ENCODE data around the gene HNRNPM.

The HNRNPM gene

DNA sequence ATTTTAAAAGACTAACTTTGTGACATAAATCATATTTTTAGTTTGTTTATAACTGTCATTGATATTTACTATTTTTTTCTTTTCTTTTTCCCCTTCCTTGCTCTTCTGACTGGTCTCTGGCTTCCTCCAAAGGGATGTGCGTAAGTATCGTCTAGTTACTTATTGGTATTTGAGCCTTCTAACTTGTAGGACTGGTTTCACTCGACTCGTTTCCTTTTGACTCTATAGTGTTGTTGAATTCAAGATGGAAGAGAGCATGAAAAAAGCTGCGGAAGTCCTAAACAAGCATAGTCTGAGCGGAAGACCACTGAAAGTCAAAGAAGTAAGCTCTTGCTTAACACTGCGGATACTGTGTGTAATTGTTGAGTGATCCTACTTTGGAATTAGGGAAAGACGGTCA lies 18.6 kb downstream of the HNRNPM start:
- Histone ChIP-seq H3K9ac (ENCODE audit: low read length) (no peak overlapping the region), H3K36me3 (ENCODE audit: control insufficient read depth, low read depth, low read length) (peaks cover 89% of the 10 kb centered on the region), H3K9me3 (ENCODE audit: control insufficient read depth, low read depth, low read length) (no peaks in the 10 kb centered on the region), H3K4me3 (ENCODE audit: low read length) (no peak overlapping the region), H3K27ac (ENCODE audit: low read length) (no peak overlapping the region), H3K4me1 (ENCODE audit: control insufficient read depth, low read depth, low read length) (peaks cover 9% of the 10 kb centered on the region), H3K27me3 (ENCODE audit: control insufficient read depth, insufficient read depth, low read length) (no peaks in the 10 kb centered on the region)

DNA sequence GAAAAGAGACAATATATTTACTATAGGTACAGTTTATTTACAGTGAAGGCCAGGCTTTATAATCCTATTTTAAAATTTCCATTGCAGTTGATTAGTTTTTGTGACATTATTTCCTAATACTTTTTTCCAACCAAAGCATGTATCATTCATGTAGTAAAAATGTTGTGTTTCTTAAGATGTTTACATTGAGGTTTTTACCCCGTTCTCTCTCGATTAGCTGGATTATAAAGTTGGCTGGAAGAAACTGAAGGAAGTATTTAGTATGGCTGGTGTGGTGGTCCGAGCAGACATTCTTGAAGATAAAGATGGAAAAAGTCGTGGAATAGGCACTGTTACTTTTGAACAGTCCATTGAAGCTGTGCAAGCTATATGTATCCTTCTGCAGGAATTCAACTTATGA lies 21.2 kb downstream of the HNRNPM start:
- Histone ChIP-seq H3K4me1 (ENCODE audit: control insufficient read depth, low read depth, low read length) (no peaks in the 10 kb centered on the region), H3K9ac (ENCODE audit: low read length) (no peak overlapping the region), H3K27ac (ENCODE audit: low read length) (no peak overlapping the region), H3K27me3 (ENCODE audit: control insufficient read depth, insufficient read depth, low read length) (no peaks in the 10 kb centered on the region), H3K4me3 (ENCODE audit: low read length) (no peak overlapping the region), H3K36me3 (ENCODE audit: control insufficient read depth, low read depth, low read length) (peaks cover 96% of the 10 kb centered on the region), H3K9me3 (ENCODE audit: control insufficient read depth, low read depth, low read length) (no peaks in the 10 kb centered on the region)

DNA sequence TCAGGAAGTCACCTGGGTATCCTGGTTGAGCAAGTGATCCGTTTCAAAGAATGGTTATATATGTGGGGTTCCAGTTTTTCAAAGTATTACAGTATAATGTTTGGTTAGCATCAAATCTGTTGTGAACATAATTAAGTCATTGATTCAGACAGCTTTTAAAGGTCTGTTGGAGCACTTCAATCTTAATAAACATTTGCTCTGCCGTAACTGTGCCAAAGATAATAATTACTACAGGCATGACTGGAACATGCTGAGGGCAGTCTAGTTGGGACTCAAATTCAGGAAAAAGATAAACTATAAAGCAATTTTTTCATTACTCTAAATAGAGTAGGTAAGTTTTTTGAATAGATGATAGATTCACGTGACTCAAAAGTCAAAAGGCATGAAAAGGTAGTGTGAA lies 23.3 kb downstream of the HNRNPM start:
- Histone ChIP-seq H3K27me3 (ENCODE audit: control insufficient read depth, insufficient read depth, low read length) (no peaks in the 10 kb centered on the region), H3K9ac (ENCODE audit: low read length) (no peak overlapping the region), H3K27ac (ENCODE audit: low read length) (no peak overlapping the region), H3K36me3 (ENCODE audit: control insufficient read depth, low read depth, low read length) (peaks cover 97% of the 10 kb centered on the region), H3K4me3 (ENCODE audit: low read length) (no peak overlapping the region), H3K9me3 (ENCODE audit: control insufficient read depth, low read depth, low read length) (no peaks in the 10 kb centered on the region), H3K4me1 (ENCODE audit: control insufficient read depth, low read depth, low read length) (no peaks in the 10 kb centered on the region)

DNA sequence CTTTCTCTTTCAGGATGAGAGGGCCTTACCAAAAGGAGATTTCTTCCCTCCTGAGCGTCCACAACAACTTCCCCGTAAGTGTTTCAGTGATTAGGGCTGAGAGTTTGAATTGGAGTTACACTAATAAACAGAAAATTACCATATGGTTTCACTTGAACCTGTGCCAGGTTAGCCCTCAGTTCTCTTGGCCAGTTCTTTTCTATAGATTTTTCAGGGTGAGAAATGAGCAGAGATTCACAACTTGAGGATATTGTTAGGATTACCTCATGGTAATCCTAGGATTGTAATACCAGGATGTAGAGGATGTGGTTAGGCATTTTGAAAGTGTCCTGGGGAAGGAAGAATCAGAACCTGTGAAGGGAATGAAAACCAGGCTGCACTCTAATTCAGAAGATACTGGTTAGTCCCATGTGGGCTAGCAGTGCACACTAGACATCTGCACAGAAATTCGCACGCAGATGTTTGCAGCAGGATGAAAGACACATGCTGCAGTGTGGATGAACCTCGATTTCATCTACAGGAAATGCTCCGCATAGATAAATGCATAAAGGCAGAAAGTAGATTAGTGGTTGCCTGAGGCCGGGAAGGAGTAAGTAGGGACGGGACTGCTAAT lies 24.1 kb downstream of the HNRNPM start:
- H3K9ac ChIP-seq (ENCODE audit: low read length) = no peak overlapping the region
- H3K4me1 ChIP-seq (ENCODE audit: control insufficient read depth, low read depth, low read length) = no peaks in the 10 kb centered on the region
- H3K27ac ChIP-seq (ENCODE audit: low read length) = no peak overlapping the region
- no peak overlapping the region for H3K4me3 ChIP-seq (ENCODE audit: low read length)
- H3K36me3 ChIP-seq (ENCODE audit: control insufficient read depth, low read depth, low read length) = peaks cover 94% of the 10 kb centered on the region
- no peaks in the 10 kb centered on the region for H3K27me3 ChIP-seq (ENCODE audit: control insufficient read depth, insufficient read depth, low read length)
- no peaks in the 10 kb centered on the region for H3K9me3 ChIP-seq (ENCODE audit: control insufficient read depth, low read depth, low read length)

DNA sequence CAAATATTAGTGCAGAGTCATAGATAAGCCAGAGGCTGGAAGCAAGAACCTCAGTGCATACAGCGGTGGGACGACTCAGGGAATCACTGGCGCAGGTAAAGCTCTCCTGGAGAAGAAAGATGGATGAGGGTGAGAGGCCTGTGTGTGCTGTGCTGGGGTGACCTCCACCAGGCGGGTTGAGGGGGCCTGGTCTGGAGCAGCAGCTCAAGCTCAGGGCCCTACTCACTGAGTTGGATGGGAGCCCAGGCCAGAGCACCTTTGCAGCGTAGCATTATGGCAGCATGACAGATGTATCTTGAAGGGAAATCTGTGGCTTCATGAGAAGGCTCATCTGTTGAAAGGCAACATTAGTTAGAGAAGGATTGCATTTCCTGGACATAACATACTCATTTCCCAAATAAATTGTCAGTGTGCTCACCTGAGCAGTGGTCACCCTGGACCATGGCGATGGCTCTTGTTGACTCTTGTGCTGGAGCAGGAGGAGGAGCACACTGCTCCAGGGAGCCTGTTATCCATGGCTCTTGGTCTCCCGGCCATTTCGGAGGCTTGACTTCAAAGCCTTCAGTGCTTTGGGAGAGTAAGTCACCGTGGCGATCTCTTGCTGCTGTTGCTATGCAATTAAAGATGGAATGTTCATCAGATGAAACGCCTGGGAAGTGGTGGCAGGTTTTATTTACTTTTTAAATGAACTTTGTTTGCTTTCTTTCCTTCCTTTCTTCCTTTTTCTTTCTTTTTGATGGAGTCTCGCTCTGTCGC lies 25.0 kb downstream of the HNRNPM start:
- no peak overlapping the region for H3K4me3 ChIP-seq (ENCODE audit: low read length)
- no peak overlapping the region for H3K9ac ChIP-seq (ENCODE audit: low read length)
- H3K4me1 ChIP-seq (ENCODE audit: control insufficient read depth, low read depth, low read length) = no peaks in the 10 kb centered on the region
- H3K36me3 ChIP-seq (ENCODE audit: control insufficient read depth, low read depth, low read length) = peaks cover 95% of the 10 kb centered on the region
- no peaks in the 10 kb centered on the region for H3K9me3 ChIP-seq (ENCODE audit: control insufficient read depth, low read depth, low read length)
- H3K27me3 ChIP-seq (ENCODE audit: control insufficient read depth, insufficient read depth, low read length) = no peaks in the 10 kb centered on the region
- no peak overlapping the region for H3K27ac ChIP-seq (ENCODE audit: low read length)

DNA sequence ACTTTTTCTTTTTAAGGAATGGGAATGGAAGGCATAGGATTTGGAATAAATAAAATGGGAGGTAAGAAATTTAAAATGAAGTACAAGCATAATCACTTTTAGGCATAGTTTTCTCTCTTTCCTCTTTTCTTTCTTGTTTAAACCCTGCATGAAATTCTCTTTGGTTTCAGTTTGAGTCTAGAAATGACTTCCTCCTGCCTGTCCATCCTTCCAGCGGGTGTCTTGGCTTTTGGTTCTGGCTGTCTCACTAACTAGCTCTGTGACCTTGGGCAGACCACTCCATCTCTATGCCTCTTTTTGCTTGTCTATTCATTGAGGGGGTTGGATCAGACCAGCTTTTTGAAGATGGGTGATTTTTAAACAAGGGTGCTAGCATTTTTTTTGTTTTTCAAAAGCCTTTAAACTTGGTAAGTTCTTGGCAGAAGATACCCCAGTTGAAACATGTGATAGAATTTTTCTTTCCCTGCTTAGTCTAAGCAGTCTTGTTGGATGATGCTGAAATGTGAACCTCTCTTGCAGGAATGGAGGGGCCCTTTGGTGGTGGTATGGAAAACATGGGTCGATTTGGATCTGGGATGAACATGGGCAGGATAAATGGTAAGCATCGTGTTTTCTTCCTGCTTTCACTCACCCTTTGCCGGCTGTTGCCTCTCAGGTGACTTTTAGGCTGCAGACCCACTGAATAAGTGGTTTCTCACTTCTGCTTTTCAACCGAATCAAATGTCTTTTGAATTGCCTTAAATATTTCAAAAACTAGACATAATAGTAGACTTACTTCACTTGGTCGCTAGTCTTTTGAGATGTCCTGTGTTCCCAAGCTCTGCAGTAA lies 29.1 kb downstream of the HNRNPM start:
- Histone ChIP-seq H3K27ac (ENCODE audit: low read length) (no peak overlapping the region), H3K4me3 (ENCODE audit: low read length) (no peak overlapping the region), H3K36me3 (ENCODE audit: control insufficient read depth, low read depth, low read length) (peaks cover 93% of the 10 kb centered on the region), H3K9ac (ENCODE audit: low read length) (no peak overlapping the region), H3K9me3 (ENCODE audit: control insufficient read depth, low read depth, low read length) (no peaks in the 10 kb centered on the region), H3K27me3 (ENCODE audit: control insufficient read depth, insufficient read depth, low read length) (no peaks in the 10 kb centered on the region), H3K4me1 (ENCODE audit: control insufficient read depth, low read depth, low read length) (no peaks in the 10 kb centered on the region)

DNA sequence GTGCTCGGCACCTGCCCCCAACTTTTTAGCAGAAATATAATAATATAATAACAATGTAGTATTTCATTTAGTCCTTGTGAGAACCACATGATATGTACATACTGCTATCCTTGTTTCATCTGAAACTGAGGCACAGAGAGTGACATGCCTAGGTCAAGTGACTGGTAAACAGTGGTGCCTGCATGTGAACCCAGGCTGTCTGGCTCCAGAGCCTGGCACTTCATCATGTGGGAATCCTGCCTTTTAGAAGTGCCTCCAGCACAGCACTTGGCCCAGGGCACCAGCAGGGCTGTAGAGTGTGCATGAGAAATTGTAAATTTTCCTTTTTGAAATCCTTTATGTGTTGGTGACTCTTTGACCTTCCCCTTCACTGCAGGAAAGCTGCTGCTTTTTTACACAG lies 30.2 kb downstream of the HNRNPM start:
- Histone ChIP-seq H3K27ac (ENCODE audit: low read length) (no peak overlapping the region), H3K36me3 (ENCODE audit: control insufficient read depth, low read depth, low read length) (peaks cover 86% of the 10 kb centered on the region), H3K9ac (ENCODE audit: low read length) (no peak overlapping the region), H3K4me3 (ENCODE audit: low read length) (no peak overlapping the region), H3K27me3 (ENCODE audit: control insufficient read depth, insufficient read depth, low read length) (no peaks in the 10 kb centered on the region), H3K9me3 (ENCODE audit: control insufficient read depth, low read depth, low read length) (no peaks in the 10 kb centered on the region), H3K4me1 (ENCODE audit: control insufficient read depth, low read depth, low read length) (no peaks in the 10 kb centered on the region)

DNA sequence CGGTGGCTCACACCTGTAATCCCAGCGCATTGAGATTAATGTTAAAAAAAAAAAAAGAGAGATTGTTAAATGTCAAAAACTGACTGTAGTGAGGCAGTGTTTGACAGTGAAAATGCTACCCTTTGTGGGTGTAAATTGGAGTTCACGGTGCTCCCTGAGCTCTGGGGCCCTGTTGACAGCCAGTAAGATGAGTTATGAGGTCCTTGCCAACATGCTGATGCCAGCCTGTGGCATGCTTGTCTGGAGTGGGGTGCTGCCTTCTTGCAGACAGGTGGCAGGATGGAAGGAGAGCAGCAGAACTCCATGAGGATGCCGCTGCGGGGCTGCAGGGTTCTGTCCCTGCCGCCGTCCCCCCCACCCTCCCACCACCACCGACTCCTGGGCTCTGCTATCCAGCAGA lies 31.7 kb downstream of the HNRNPM start:
- H3K36me3 ChIP-seq (ENCODE audit: control insufficient read depth, low read depth, low read length) = peaks cover 80% of the 10 kb centered on the region
- H3K9me3 ChIP-seq (ENCODE audit: control insufficient read depth, low read depth, low read length) = no peaks in the 10 kb centered on the region
- no peak overlapping the region for H3K27ac ChIP-seq (ENCODE audit: low read length)
- no peak overlapping the region for H3K9ac ChIP-seq (ENCODE audit: low read length)
- no peaks in the 10 kb centered on the region for H3K27me3 ChIP-seq (ENCODE audit: control insufficient read depth, insufficient read depth, low read length)
- no peak overlapping the region for H3K4me3 ChIP-seq (ENCODE audit: low read length)
- H3K4me1 ChIP-seq (ENCODE audit: control insufficient read depth, low read depth, low read length) = no peaks in the 10 kb centered on the region

DNA sequence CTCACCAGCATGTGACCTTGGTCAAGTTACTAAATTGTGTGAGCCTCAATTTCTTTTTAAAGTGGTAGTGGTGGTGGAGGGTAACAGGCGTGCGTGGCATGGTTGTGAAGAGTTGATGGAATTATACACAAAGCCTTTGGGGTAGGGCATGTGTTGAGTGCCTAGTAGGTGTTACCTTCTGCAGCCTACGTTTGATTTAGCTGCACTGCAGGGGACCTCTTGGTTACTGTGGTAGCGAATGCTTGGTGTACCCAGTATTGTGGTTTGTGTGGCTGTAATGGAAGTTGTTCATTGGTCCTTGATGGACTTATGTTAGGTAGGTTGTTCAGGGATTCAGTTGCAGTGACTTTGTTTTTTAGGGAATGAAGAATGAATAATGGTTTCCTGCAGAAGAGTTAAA lies 33.1 kb downstream of the HNRNPM start:
- Histone ChIP-seq H3K36me3 (ENCODE audit: control insufficient read depth, low read depth, low read length) (peaks cover 78% of the 10 kb centered on the region), H3K27ac (ENCODE audit: low read length) (no peak overlapping the region), H3K4me1 (ENCODE audit: control insufficient read depth, low read depth, low read length) (no peaks in the 10 kb centered on the region), H3K9me3 (ENCODE audit: control insufficient read depth, low read depth, low read length) (no peaks in the 10 kb centered on the region), H3K9ac (ENCODE audit: low read length) (no peak overlapping the region), H3K4me3 (ENCODE audit: low read length) (no peak overlapping the region), H3K27me3 (ENCODE audit: control insufficient read depth, insufficient read depth, low read length) (no peaks in the 10 kb centered on the region)

DNA sequence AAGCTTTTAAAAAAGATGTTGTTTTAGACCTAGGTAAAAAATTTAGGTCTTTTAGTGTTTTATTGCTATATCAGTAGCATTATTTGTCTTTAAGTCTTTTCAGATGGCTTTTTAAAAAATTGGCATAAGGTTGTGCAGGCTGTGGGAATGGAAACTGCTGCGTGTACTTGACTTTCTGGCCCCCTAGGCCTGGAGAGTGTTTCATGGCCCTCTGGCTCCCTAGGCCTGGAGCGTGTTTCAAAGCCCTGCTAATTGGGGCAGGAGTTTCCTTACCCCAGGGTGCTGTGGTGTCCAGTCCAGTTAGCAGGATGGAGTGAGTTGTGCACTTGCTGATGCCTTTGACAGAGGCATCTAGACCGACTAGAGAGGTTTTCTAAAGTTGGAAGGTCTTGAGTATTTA lies 33.8 kb downstream of the HNRNPM start:
- H3K4me3 ChIP-seq (ENCODE audit: low read length) = no peak overlapping the region
- H3K27me3 ChIP-seq (ENCODE audit: control insufficient read depth, insufficient read depth, low read length) = no peaks in the 10 kb centered on the region
- H3K9me3 ChIP-seq (ENCODE audit: control insufficient read depth, low read depth, low read length) = no peaks in the 10 kb centered on the region
- peaks cover 81% of the 10 kb centered on the region for H3K36me3 ChIP-seq (ENCODE audit: control insufficient read depth, low read depth, low read length)
- no peak overlapping the region for H3K27ac ChIP-seq (ENCODE audit: low read length)
- H3K4me1 ChIP-seq (ENCODE audit: control insufficient read depth, low read depth, low read length) = no peaks in the 10 kb centered on the region
- H3K9ac ChIP-seq (ENCODE audit: low read length) = no peak overlapping the region

DNA sequence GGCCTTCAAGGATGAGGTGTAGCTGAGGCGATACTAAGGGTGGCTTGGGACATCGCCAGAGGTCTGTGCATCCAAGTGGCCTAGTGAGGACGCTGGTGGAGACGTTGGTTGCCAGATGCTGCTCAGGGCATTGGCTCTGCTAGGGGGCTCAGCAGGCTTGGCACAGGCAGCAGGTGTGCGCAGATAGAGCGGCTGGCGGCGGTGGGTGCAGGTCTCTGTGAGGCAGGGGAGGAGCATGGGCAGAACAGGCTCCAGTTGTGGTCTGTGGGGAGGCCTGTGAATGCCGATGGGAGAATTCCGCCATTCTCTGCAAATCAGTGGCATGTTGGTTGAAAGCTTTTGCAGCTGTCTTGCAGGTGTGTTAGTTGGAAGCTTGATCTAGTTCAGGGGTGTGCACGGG lies 36.4 kb downstream of the HNRNPM start:
- H3K36me3 ChIP-seq (ENCODE audit: control insufficient read depth, low read depth, low read length) = peaks cover 79% of the 10 kb centered on the region
- H3K9me3 ChIP-seq (ENCODE audit: control insufficient read depth, low read depth, low read length) = no peaks in the 10 kb centered on the region
- no peak overlapping the region for H3K27ac ChIP-seq (ENCODE audit: low read length)
- H3K9ac ChIP-seq (ENCODE audit: low read length) = no peak overlapping the region
- no peaks in the 10 kb centered on the region for H3K4me1 ChIP-seq (ENCODE audit: control insufficient read depth, low read depth, low read length)
- no peak overlapping the region for H3K4me3 ChIP-seq (ENCODE audit: low read length)
- H3K27me3 ChIP-seq (ENCODE audit: control insufficient read depth, insufficient read depth, low read length) = no peaks in the 10 kb centered on the region
